NCI-H1048 (cell line): ENCODE measurements around the gene DMRT2.

Experiments used
- DNase-seq: peaks from one replicate; lab custom pipeline; 2025; lab: John Stamatoyannopoulos, UW

The DMRT2 gene

GRCh38 chr9:1047591-1048230 is 2.4 kb upstream of the DMRT2 start:
- DNase-seq, result no peak

DNA sequence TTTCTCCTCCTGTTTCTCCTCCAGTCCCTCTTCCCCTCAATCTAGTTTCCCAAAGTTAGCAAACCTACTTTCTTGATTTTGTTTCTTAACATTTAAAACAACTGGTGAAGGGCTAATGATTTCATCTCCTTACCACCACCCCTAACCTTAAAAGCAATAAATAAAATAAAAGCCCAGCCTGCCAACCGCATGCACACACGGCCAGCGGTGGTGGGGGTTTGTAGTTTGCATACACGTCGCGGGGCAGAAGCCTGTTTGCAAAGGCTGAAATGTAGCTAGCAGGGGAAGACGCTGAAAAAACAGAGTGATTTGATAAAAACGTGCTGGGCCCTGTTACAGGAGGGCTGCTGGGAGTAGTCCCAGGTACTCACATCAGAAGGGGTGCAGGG is 1.9 kb upstream of the DMRT2 start:
- no peak for DNase-seq

DNA sequence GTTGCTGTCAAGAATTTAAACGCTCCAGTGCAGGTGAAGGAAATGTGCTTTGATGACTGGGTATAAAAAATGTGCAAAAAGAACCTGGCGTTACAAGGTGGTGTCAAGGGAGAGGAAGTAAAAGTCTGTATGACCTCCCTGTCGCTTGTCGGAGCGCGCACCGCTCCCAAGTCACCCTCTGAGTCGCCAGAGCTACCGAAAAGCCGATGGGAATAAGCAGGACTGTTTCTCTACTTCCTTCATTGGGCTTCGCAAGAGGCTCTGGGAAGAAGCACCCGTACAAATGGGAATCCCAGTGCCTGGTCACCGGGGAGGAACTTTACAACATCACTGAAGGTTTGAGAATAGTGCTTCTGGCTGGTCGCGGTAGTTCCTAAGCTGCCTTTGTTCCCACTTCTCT is 1.3 kb upstream of the DMRT2 start:
- DNase-seq, result no peak

DNA sequence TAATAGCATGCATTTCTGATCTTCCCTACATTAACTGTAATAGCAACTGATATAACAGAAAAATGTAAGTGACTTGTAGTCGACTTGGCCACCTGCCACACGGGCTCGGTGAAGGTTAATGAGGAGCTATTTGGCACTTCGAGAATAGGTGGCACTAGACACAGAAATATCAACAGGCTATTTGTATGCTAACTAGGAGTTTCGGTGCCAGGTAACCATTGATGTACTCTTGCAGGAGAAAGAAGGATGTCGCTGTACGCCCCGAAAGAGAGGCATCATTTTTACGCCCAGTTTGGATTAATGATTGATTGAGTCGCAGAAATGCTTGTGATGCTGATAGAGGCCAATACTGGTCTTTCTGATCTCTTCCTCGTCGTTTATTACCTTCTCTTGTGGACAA is 516 bp upstream of the DMRT2 start:
- DNase-seq, result no peak

- no peak for DNase-seq
Measured at GRCh38 chr9:1051210-1051583, 1.0 kb downstream of the DMRT2 start.

- DNase-seq, result no peak
Measured at GRCh38 chr9:1051584-1052275, 1.6 kb downstream of the DMRT2 start.

GRCh38 chr9:1052365-1053281 is 2.5 kb downstream of the DMRT2 start:
- no peak for DNase-seq

GRCh38 chr9:1053282-1053621 is 3.1 kb downstream of the DMRT2 start:
- no peak for DNase-seq

DNA sequence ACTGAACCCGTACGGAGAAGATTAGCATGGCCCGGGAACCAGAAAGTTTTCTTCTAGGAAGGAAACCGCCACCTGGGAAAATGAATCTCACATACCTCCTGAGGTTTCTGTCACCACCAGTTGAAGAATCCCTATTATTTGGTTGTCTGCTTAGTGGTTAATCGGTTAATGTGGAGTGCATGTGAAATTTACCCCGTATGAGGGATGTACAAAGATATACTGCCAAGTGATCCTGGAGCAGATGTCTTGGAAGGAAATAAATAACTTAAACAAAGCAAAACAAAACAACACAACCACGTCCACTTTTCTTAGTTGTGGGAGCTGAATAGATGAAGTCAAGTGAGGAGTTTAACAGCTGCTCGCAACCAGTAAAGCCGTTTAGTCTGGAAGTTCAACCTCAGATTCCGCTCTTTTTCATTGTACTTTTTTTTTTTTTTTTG is 3.8 kb downstream of the DMRT2 start:
- DNase-seq, result no peak

- DNase-seq, result peak; percentile 68
Measured at GRCh38 chr9:1055166-1055565, 5.0 kb downstream of the DMRT2 start.

DNA sequence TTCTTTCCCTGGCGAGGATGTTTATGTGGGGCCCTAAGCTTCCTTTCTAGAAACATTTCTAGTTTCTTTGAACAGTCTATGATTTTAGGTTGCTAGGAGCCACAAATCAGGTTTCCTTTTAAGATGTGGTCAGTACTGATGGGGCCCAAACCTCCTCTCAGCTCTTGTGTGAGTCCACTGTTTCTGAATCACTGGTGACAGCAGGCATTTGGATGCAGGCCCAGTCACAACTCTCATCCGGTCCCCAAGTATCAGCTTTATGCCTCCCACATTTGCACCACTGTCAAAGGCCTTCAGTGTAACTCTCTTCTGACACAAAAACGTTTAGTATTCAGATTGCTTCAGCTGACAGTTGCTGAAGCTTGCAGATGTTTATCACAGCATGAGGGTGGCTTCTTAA is 7.8 kb downstream of the DMRT2 start:
- no peak for DNase-seq

GRCh38 chr9:1058826-1059487 is 8.8 kb downstream of the DMRT2 start:
- no peak for DNase-seq

- DNase-seq, result no peak
Measured at GRCh38 chr9:1065130-1065529, 15.0 kb downstream of the DMRT2 start.

- no peak for DNase-seq
Measured at GRCh38 chr9:1070692-1071091, 20.5 kb downstream of the DMRT2 start.

- no peak for DNase-seq
Measured at GRCh38 chr9:1071730-1072129, 21.6 kb downstream of the DMRT2 start.

GRCh38 chr9:1073497-1073896 is 23.3 kb downstream of the DMRT2 start:
- no peak for DNase-seq

DNA sequence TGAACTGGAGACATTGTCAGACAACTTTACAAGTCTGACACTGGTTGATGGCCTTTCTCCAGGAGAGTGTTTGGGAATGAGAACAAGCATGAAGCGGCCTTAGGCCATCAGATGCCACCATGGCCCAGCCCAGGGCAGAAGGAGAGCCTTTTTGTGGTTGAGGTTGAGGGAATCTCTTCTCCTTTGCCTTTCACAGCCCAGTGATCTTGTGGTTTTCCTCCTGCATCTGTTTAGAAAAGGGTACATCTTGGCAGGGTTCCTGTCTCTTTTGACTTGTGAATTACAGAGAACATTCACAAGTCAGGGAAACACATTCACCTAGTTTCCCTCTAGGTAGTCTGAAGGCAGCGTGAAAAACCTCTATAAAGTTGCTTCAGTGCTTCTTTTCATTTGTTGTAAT is 27.5 kb downstream of the DMRT2 start:
- DNase-seq, result no peak

- no peak for DNase-seq
Measured at GRCh38 chr9:1083325-1083913, 33.3 kb downstream of the DMRT2 start.

DNA sequence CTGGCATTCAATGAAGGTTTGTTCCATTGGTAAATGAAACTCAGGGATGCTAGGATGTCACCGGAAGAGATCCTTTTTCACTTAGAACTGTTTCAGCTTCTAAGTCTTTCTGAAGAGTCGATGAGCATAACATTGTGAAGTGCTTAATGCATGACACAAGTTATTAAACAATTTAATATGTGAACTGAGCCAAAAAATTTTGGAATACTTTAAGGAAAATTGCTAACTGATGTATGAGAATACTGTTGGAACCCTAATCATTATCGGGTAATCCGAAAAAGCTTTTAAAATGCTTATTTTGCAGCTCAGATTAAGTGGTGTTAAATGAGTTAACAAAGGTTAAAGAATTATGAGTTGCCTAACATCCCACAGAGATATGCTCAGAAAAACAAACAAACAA is 34.9 kb downstream of the DMRT2 start:
- DNase-seq, result no peak

DNA sequence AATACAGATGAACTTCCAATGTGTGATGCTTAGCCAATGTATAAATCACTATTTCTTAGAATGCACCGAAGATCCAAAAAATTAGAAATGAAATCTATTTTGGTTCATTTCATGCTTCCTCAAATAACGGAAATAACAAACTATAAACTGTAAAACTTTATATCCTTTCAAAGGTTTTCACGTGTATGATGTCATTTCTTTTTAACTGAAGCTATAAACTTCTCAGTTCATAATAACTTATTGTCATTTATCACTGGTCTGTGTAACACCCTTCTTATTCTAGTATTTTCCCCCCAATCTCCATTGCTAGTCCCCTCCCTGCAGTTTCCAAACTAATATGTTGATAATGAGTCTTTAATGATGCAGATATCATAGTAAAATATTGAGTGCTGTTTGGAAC is 36.4 kb downstream of the DMRT2 start:
- no peak for DNase-seq

DNA sequence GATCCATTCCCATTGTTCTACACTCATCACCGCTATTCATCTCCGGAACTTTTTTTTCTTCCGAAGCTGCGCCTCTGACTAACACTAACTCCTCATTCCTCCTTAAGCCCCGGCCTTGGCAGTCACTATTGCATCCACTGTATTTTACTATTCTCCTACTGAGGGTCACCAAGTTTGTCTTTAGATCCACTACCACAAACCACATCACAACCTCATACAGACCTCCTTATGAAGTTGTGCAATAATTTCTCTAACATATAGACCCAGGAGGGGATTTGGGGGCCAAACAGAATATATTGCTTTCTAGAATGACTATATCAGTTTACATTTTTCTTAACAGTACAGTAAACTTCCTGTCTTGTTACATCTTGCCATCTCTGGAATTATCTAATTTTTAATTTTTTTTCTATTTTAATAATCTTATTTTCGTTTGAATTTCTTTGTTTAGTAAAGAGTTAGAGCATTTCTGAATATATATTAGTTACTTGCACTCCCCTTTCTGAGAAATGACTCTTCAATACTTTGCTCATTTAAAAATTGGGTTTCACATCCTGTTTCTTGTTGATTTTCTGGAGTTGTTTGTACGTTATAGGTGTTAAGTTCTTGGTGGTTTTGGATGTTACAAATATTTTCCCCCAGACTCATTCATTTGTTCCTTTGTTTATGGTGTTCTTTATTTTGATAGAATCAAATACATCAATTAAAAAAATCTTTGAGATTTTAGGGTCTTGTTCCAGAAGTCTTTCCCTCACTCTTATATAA is 37.1 kb downstream of the DMRT2 start:
- no peak for DNase-seq
